IMR-90 (cell line): ENCODE results near the gene MRTFA. TPM values are rescaled to one million over a fixed set of nuclear protein-coding genes. Genes with fewer than 3 reads are reported as not detected.

Experiments
- ATAC-seq: fragments of 200-7000 bp; cut with Tn5 transposase; 2 replicates; pipeline ENCODE4 v1.9.1; 2020; ENCODE audit warnings: low read depth, mild to moderate bottlenecking, moderate library complexity
- BruUV-seq: library from RNA; stranded (reverse); fragments of 400-500 nt; replicated peaks from 2 replicates; lab custom pipeline; 2021; lab: Mats Ljungman, UMichigan
- CTCF ChIA-PET: fragments of 300-600 bp; formaldehyde crosslinking; extraction: SDS; loops from one replicate; lab custom pipeline; 2021; ENCODE audit warnings: antibody characterized with exemption; lab: Yijun Ruan, JAX
- POLR2A ChIA-PET: fragments of 300-600 bp; sonication (Branson Sonifier 250); formaldehyde crosslinking; loops from one replicate; lab custom pipeline; 2022; ENCODE audit warnings: antibody characterized with exemption; ENCODE audit not compliant: unreplicated experiment; lab: Charles Lee
- DNase-seq: peaks from one replicate; pipeline ENCODE4 v3.0.0; 2013
- H2AFZ ChIP-seq: replicated peaks from 2 replicates; pipeline ENCODE3; 2013; ENCODE audit warnings: low read length, mild to moderate bottlenecking; ENCODE audit not compliant: poor library complexity
- H2AK5ac ChIP-seq: 2 replicates; pipeline ENCODE4 v1.6.1; 2013; ENCODE audit warnings: low read depth, low read length, inconsistent platforms
- H2AK9ac ChIP-seq: replicated peaks from 2 replicates; pipeline ENCODE3; 2013; ENCODE audit warnings: mild to moderate bottlenecking, low read depth, low read length, moderate library complexity; ENCODE audit not compliant: poor library complexity
- H2BK120ac ChIP-seq: 2 replicates; pipeline ENCODE4 v1.6.1; 2013; ENCODE audit warnings: low read depth, low read length, inconsistent platforms
- H2BK15ac ChIP-seq: 3 replicates; pipeline ENCODE4 v1.6.1; 2013; ENCODE audit warnings: low read depth, low read length, inconsistent platforms
- H2BK20ac ChIP-seq: 2 replicates; pipeline ENCODE4 v1.6.1; 2013; ENCODE audit warnings: low read depth, mild to moderate bottlenecking, inconsistent platforms, low read length, moderate library complexity
- H2BK5ac ChIP-seq: 2 replicates; pipeline ENCODE4 v1.6.1; 2013; ENCODE audit warnings: mild to moderate bottlenecking, low read depth, low read length, inconsistent platforms; ENCODE audit not compliant: poor library complexity, severe bottlenecking
- H3K14ac ChIP-seq: replicated peaks from 2 replicates; pipeline ENCODE4 v1.6.1; 2013; ENCODE audit warnings: low read depth, low read length, inconsistent platforms
- H3K18ac ChIP-seq: 2 replicates; pipeline ENCODE4 v1.6.1; 2013; ENCODE audit warnings: low read depth, low read length, control low read depth
- H3K23ac ChIP-seq: 2 replicates; pipeline ENCODE4 v1.6.1; 2013; ENCODE audit warnings: low read depth, low read length, inconsistent platforms
- H3K27ac ChIP-seq: 2 replicates; pipeline ENCODE4 v1.5.1; 2013; ENCODE audit warnings: mild to moderate bottlenecking, control low read depth, low read length; ENCODE audit not compliant: insufficient read depth
- H3K27me3 ChIP-seq: 2 replicates; pipeline ENCODE4 v1.6.1; 2013; ENCODE audit warnings: low read length; ENCODE audit not compliant: control insufficient read depth, insufficient read depth
- H3K36me3 ChIP-seq: 2 replicates; pipeline ENCODE4 v1.6.1; 2013; ENCODE audit warnings: low read length, mixed read lengths; ENCODE audit not compliant: control insufficient read depth, insufficient read depth
- H3K4ac ChIP-seq: 2 replicates; pipeline ENCODE4 v1.6.1; 2013; ENCODE audit warnings: low read depth, low read length, inconsistent platforms
- H3K4me1 ChIP-seq: 2 replicates; pipeline ENCODE4 v1.6.1; 2013; ENCODE audit warnings: low read length, mixed read lengths; ENCODE audit not compliant: control insufficient read depth, insufficient read depth
- H3K4me2 ChIP-seq: 2 replicates; pipeline ENCODE4 v1.6.1; 2013; ENCODE audit warnings: low read depth, mild to moderate bottlenecking, control low read depth, low read length, moderate library complexity
- H3K4me3 ChIP-seq: 2 replicates; pipeline ENCODE4 v1.5.1; 2013; ENCODE audit warnings: low read depth, mild to moderate bottlenecking, control low read depth, low read length, moderate library complexity; ENCODE audit not compliant: insufficient read depth
- H3K56ac ChIP-seq: 2 replicates; pipeline ENCODE4 v1.6.1; 2013; ENCODE audit warnings: low read length, inconsistent platforms; ENCODE audit not compliant: insufficient read depth; ENCODE audit errors: extremely low read depth
- H3K79me1 ChIP-seq, 2 experiments: 2 replicates each; pipeline ENCODE4 v1.6.1; 2013; ENCODE audit warnings: low read length in 2 of 2, inconsistent platforms in 1 of 2, low read depth in 1 of 2
- H3K9ac ChIP-seq: 2 replicates; pipeline ENCODE4 v1.6.1; 2013; ENCODE audit warnings: low read depth, low read length, control low read depth
- H3K9me1 ChIP-seq: 2 replicates; pipeline ENCODE4 v1.6.1; 2013; ENCODE audit warnings: low read length, inconsistent platforms; ENCODE audit not compliant: insufficient read depth
- H3K9me3 ChIP-seq: 2 replicates; pipeline ENCODE4 v1.6.1; 2013; ENCODE audit warnings: low read length; ENCODE audit not compliant: control insufficient read depth, insufficient read depth
- H4K20me1 ChIP-seq: 2 replicates; pipeline ENCODE4 v1.6.1; 2013; ENCODE audit warnings: low read length, inconsistent platforms; ENCODE audit not compliant: insufficient read depth
- H4K5ac ChIP-seq: 2 replicates; pipeline ENCODE4 v1.6.1; 2013; ENCODE audit warnings: mild to moderate bottlenecking, low read depth, low read length, control low read depth
- H4K8ac ChIP-seq, 2 experiments: 2 replicates each; pipeline ENCODE4 v1.6.1; 2013; ENCODE audit warnings: low read depth in 2 of 2, low read length in 2 of 2, control low read depth in 1 of 2, inconsistent platforms in 1 of 2
- H4K91ac ChIP-seq: 2 replicates; pipeline ENCODE4 v1.6.1; 2013; ENCODE audit warnings: low read depth, low read length, inconsistent platforms; ENCODE audit not compliant: insufficient read depth
- ELK1 ChIP-seq: fragments of 150-350 bp; IDR thresholded peaks from 2 replicates; pipeline ENCODE4 v1.6.1; 2016; ENCODE audit warnings: low read depth, mild to moderate bottlenecking, low read length, moderate library complexity, borderline replicate concordance
- MAFK ChIP-seq: IDR thresholded peaks from 2 replicates; pipeline ENCODE4 v1.6.1; 2012; ENCODE audit warnings: low read depth, low read length, improper control_type of control experiment
- MAZ ChIP-seq: IDR thresholded peaks from 2 replicates; pipeline ENCODE4 v1.6.1; 2012; ENCODE audit warnings: low read depth, mild to moderate bottlenecking, low read length, improper control_type of control experiment, moderate library complexity, borderline replicate concordance
- POLR2A ChIP-seq: IDR thresholded peaks from 2 replicates; pipeline ENCODE4 v1.6.1; 2012; ENCODE audit warnings: mild to moderate bottlenecking, low read depth, low read length
- SMC3 ChIP-seq: fragments of 150-350 bp; IDR thresholded peaks from 2 replicates; pipeline ENCODE4 v1.6.1; 2016; ENCODE audit warnings: low read depth, mild to moderate bottlenecking, antibody characterized with exemption, low read length, moderate library complexity
- WGBS, 2 experiments: methylation state at CpG; one replicate each; pipeline versions ENCODE4 v1.1.5 to v1.1.7; 2013; ENCODE audit warnings: missing lambda C conversion rate in 2 of 2; ENCODE audit not compliant: insufficient read length in 1 of 2; ENCODE audit errors: extremely low coverage in 2 of 2; 5-methylcytosine and 5-hydroxymethylcytosine counted together
- dilution Hi-C: fragments of 300-500 bp; cut with HindIII; formaldehyde crosslinking; loops from one replicate; pipeline ENCODE4 v1.14.3; 2018; ENCODE audit warnings: low sequenced_read_pairs; ENCODE audit not compliant: unreplicated experiment
- in situ Hi-C: fragments of 300-500 bp; cut with MboI; formaldehyde crosslinking; loops from 3 replicates; pipeline ENCODE4 v1.14.3; 2019; ENCODE audit warnings: low sequenced_read_pairs, inconsistent platforms, mixed read lengths
- intact Hi-C: fragments of 100-400 bp; cut with micrococcal nuclease; formaldehyde crosslinking; loops from 2 replicates; pipeline ENCODE4 v1.10.0; 2022
- polyA plus RNA-seq, 3 experiments: library from polyadenylated mRNA; depleted of rRNA; stranded (reverse); fragments of >200 nt; gene quantifications; 2 replicates each; pipeline ENCODE4 v1.2.3, GENCODE V29; 2012; ENCODE audit warnings: low replicate concordance in 1 of 3
- total RNA-seq: library from RNA; depleted of rRNA; stranded (reverse); fragments of >200 nt; gene quantifications from 2 replicates; pipeline ENCODE4 v1.2.3, GENCODE V29; 2012
- TF ChIP-seq, protein P1 (sequence below): conservative IDR thresholded peaks from 2 replicates; pipeline ENCODE4 v1.5.1; 2012; ENCODE audit warnings: mild to moderate bottlenecking, low read depth, low read length, improper control_type of control experiment

Gene MRTFA
- total and polyA plus RNA-seq, 2 of the 4 experiments (the other 2 are of a cell fraction), result 12.5 to 17.2 TPM

- Histone ChIP-seq H3K9ac (no peak overlapping the region), H2AK5ac (peak overlapping the region; percentile 66), H3K18ac (no peak overlapping the region), H3K9me3 (no peaks in the 10 kb centered on the region), H2BK5ac (peak overlapping the region; percentile 25), H2AFZ (peak overlapping the region; percentile 47), H3K36me3 (peaks cover 15% of the 10 kb centered on the region), H3K27ac (peak overlapping the region; percentile 12; the same call in 1 of the 2 replicates), H3K79me1 (peaks cover 36 to 64% of the 10 kb centered on the region in 2 experiments), H3K4me2 (no peak overlapping the region), H3K27me3 (no peaks in the 10 kb centered on the region), H4K91ac (peak overlapping the region; percentile 45), H3K4me3 (no peak overlapping the region), H3K56ac (no peak overlapping the region), H4K5ac (peak overlapping the region; percentile 4; the same call in 1 of the 2 replicates), H3K23ac (0 out of 2 replicates have a peak overlapping the region, but pooled peaks have one; percentile 35), H2BK20ac (0 out of 2 replicates have a peak overlapping the region, but pooled peaks have one; percentile 1), H3K14ac (peak overlapping the region; percentile 23), H3K4me1 (peaks cover 8% of the 10 kb centered on the region), H2BK15ac (peak overlapping the region; percentile 74; the same call in 1 of the 3 replicates), H3K9me1 (peaks cover 13% of the 10 kb centered on the region), H2AK9ac (peak overlapping the region; percentile 83), H4K20me1 (peaks cover 9% of the 10 kb centered on the region), H4K8ac (peak overlapping the region in 1 of 2 experiments; percentile 34; a peak in 2 of 4 replicates), H2BK120ac (no peak overlapping the region), H3K4ac (peak overlapping the region; percentile 49)
- ChIA-PET POLR2A (no interaction called here), CTCF (interaction anchor here (0.6 kb wide), 1 partner anchor 13 kb away, joined by 5 read pairs; no protein-coding TSS in a partner anchor)
- BruUV-seq, result no TSS peak
- DNase-seq, result peak; percentile 54
- intact Hi-C loops (no loop called here), dilution Hi-C loops (no loop called here), in situ Hi-C loops (no loop called here)
- no CpG with 5 or more reads among the region's 1 CpG for WGBS, 2 experiments
- TF ChIP-seq ELK1 (no peak), MAZ (no peak), POLR2A (no peak), SMC3 (no peak), MAFK (no peak)
- TF ChIP-seq, protein P1, sequence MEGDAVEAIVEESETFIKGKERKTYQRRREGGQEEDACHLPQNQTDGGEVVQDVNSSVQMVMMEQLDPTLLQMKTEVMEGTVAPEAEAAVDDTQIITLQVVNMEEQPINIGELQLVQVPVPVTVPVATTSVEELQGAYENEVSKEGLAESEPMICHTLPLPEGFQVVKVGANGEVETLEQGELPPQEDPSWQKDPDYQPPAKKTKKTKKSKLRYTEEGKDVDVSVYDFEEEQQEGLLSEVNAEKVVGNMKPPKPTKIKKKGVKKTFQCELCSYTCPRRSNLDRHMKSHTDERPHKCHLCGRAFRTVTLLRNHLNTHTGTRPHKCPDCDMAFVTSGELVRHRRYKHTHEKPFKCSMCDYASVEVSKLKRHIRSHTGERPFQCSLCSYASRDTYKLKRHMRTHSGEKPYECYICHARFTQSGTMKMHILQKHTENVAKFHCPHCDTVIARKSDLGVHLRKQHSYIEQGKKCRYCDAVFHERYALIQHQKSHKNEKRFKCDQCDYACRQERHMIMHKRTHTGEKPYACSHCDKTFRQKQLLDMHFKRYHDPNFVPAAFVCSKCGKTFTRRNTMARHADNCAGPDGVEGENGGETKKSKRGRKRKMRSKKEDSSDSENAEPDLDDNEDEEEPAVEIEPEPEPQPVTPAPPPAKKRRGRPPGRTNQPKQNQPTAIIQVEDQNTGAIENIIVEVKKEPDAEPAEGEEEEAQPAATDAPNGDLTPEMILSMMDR, result no peak
- ATAC-seq, result peak; percentile 50
Measured at GRCh38 chr22:40397396-40397795, 239.1 kb downstream of the MRTFA start.
